Endodermal cell (in vitro differentiated cells): ENCODE data around the gene ZNF646. TPM values are rescaled to one million over a fixed set of nuclear protein-coding genes. Genes with fewer than 3 reads are reported as not detected.

Source experiments
- DNase-seq: peaks from one replicate; pipeline ENCODE4 v3.0.0-alpha.2; 2017
- H3K27ac ChIP-seq: 2 replicates; pipeline ENCODE4 v1.5.1; 2013; ENCODE audit warnings: mild to moderate bottlenecking, low read depth, low read length, moderate library complexity
- H3K27me3 ChIP-seq: 2 replicates; pipeline ENCODE4 v1.6.1; 2013; ENCODE audit warnings: mild to moderate bottlenecking, low read length, moderate library complexity; ENCODE audit not compliant: insufficient read depth, control insufficient read depth, poor library complexity, severe bottlenecking
- H3K36me3 ChIP-seq: 2 replicates; pipeline ENCODE4 v1.7.0; 2013; ENCODE audit warnings: mild to moderate bottlenecking, low read length, moderate library complexity; ENCODE audit not compliant: control insufficient read depth, insufficient read depth
- H3K4me1 ChIP-seq: one replicate; pipeline ENCODE4 v1.7.0; 2013; ENCODE audit warnings: low read length; ENCODE audit not compliant: control insufficient read depth, insufficient read depth
- H3K4me3 ChIP-seq: 2 replicates; pipeline ENCODE4 v1.5.1; 2013; ENCODE audit warnings: mild to moderate bottlenecking, low read length, moderate library complexity
- H3K9ac ChIP-seq: 2 replicates; pipeline ENCODE4 v1.6.1; 2013; ENCODE audit warnings: mild to moderate bottlenecking, low read length, moderate library complexity; ENCODE audit not compliant: poor library complexity, severe bottlenecking; ENCODE audit errors: extremely low read depth
- H3K9me3 ChIP-seq: 2 replicates; pipeline ENCODE4 v1.6.1; 2013; ENCODE audit warnings: mild to moderate bottlenecking, low read length, moderate library complexity; ENCODE audit not compliant: control insufficient read depth
- H3K27ac Mint-ChIP-seq: 2 replicates; pipeline ENCODE4 v1.8.0; 2020; ENCODE audit warnings: mixed read lengths
- H3K27me3 Mint-ChIP-seq: 2 replicates; pipeline ENCODE4 v1.8.0; 2021; ENCODE audit warnings: mild to moderate bottlenecking, mixed read lengths; ENCODE audit not compliant: insufficient read depth
- H3K36me3 Mint-ChIP-seq: 2 replicates; pipeline ENCODE4 v1.8.0; 2020; ENCODE audit warnings: low read depth, mixed read lengths
- H3K4me1 Mint-ChIP-seq: 2 replicates; pipeline ENCODE4 v1.8.0; 2020; ENCODE audit warnings: mixed read lengths
- H3K4me3 Mint-ChIP-seq: 2 replicates; pipeline ENCODE4 v1.8.0; 2020; ENCODE audit warnings: mild to moderate bottlenecking, moderate library complexity, mixed read lengths
- H3K9me3 Mint-ChIP-seq: 2 replicates; pipeline ENCODE4 v1.8.0; 2020; ENCODE audit warnings: mild to moderate bottlenecking, mixed read lengths
- WGBS, 2 experiments: methylation state at CpG; one replicate each; pipeline versions ENCODE4 v1.1.5 to v1.1.7; 2013; ENCODE audit warnings: missing lambda C conversion rate in 2 of 2, mixed read lengths in 1 of 2; ENCODE audit not compliant: insufficient coverage in 1 of 2, insufficient read length in 1 of 2; 5-methylcytosine and 5-hydroxymethylcytosine counted together
- total RNA-seq, 2 donors: library from RNA; stranded (reverse); fragmentation: NEBNext Ultra II Directional in 1 of 2; extraction: Animal tissue kit (Norgen Biotek cat#: 25700) in 1 of 2; gene quantifications; 2 replicates in 1 of 2; 3 replicates in 1 of 2; pipeline ENCODE4 v1.2.1, GENCODE V29; 2021
- TF ChIP-seq, protein P1 (sequence below): fragments of 200-600 bp; sonication (generic); conservative IDR thresholded peaks from 2 replicates; pipeline ENCODE4 v1.5.0; 2021; ENCODE audit warnings: antibody characterized with exemption, mild to moderate bottlenecking

The ZNF646 gene
- total RNA-seq, 2 donors from 2014 or later = 24.9 to 29.2 TPM

DNA sequence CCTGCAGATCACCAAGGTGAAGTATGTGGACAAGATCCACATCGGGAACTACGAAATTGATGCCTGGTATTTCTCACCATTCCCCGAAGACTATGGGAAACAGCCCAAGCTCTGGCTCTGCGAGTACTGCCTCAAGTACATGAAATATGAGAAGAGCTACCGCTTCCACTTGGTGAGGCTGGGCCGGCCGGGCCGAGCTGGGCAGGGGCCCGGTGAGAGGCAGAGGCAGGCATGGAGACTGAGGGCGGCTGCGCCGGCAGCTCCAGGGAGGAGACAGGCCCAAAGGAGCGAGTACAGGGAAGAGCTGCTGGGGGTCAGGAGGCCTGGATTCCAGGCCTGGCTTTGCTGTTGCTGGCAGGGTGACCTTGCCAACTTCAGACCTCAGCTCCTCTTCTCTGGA lies 53.0 kb downstream of the ZNF646 start:
- TF ChIP-seq, protein P1, sequence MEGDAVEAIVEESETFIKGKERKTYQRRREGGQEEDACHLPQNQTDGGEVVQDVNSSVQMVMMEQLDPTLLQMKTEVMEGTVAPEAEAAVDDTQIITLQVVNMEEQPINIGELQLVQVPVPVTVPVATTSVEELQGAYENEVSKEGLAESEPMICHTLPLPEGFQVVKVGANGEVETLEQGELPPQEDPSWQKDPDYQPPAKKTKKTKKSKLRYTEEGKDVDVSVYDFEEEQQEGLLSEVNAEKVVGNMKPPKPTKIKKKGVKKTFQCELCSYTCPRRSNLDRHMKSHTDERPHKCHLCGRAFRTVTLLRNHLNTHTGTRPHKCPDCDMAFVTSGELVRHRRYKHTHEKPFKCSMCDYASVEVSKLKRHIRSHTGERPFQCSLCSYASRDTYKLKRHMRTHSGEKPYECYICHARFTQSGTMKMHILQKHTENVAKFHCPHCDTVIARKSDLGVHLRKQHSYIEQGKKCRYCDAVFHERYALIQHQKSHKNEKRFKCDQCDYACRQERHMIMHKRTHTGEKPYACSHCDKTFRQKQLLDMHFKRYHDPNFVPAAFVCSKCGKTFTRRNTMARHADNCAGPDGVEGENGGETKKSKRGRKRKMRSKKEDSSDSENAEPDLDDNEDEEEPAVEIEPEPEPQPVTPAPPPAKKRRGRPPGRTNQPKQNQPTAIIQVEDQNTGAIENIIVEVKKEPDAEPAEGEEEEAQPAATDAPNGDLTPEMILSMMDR = no peak
- H3K4me3 Mint-ChIP-seq = no peak overlapping the region
- Histone ChIP-seq H3K4me1 (no peaks in the 10 kb centered on the region), H3K27ac (no peak overlapping the region), H3K27me3 (no peaks in the 10 kb centered on the region), H3K4me3 (no peak overlapping the region), H3K9me3 (no peaks in the 10 kb centered on the region), H3K36me3 (peaks cover 23% of the 10 kb centered on the region), H3K9ac (no peak overlapping the region)
- peaks cover 5% of the 10 kb centered on the region for H3K4me1 Mint-ChIP-seq
- no peak for DNase-seq
- H3K9me3 Mint-ChIP-seq = no peaks in the 10 kb centered on the region
- 88 to 97% methylated on average over 13 of the region's 13 CpGs for WGBS, 2 experiments
- H3K27ac Mint-ChIP-seq = no peak overlapping the region
- no peaks in the 10 kb centered on the region for H3K27me3 Mint-ChIP-seq
- H3K36me3 Mint-ChIP-seq = peaks cover 23% of the 10 kb centered on the region

DNA sequence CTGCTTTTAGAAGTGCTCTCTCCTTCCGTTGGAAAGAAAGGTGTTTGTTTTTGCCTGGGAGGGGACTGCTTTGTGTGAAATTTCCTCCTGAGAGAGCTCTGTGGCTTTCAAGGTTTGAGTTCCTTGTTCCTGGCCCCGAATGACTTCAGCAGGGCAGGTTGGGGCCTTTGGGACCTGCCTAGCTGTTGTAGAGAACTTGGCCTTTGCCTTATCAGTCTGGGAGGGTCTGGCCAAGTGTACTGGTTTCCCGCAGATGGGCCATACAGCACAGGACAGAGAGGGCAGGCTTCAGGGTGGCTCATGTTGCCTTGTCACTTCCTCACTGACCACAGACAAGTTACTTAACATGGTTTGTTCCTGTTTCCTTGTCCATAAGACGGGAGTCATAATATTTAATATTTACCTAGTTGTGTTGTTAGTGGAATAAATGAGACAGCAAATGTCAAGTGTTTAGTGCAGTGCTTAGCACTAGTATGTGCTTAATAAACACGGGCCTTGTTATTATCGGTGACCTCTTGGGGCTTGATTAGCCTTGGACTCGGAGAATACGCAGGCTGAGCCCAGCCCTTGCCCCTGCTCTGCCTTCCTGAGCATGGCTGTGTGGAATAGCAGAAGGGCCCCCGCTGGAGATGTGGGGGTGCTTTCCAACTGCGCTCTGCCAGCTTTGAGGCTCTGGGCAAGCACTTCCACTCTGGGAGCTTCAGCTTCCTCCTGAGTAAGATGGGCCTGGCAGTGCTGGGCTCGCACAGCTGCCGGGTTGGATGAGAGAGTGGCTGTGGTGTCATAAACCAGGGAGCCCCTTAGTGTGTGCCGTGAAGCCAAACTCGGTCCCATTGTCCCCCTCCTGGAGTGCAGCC lies 54.7 kb downstream of the ZNF646 start:
- H3K9ac ChIP-seq = no peak overlapping the region
- peaks cover 30% of the 10 kb centered on the region for H3K36me3 Mint-ChIP-seq
- H3K27ac ChIP-seq = no peak overlapping the region
- peaks cover 15% of the 10 kb centered on the region for H3K4me1 Mint-ChIP-seq
- no peak for DNase-seq
- no peaks in the 10 kb centered on the region for H3K27me3 ChIP-seq
- H3K9me3 ChIP-seq = no peaks in the 10 kb centered on the region
- no peak overlapping the region for H3K27ac Mint-ChIP-seq
- 91 to 99% methylated on average over 10 to 14 of the region's 14 CpGs for WGBS, 2 experiments
- peaks cover 7% of the 10 kb centered on the region for H3K4me1 ChIP-seq
- H3K4me3 Mint-ChIP-seq = no peak overlapping the region
- TF ChIP-seq, protein P1 = no peak
- H3K9me3 Mint-ChIP-seq = no peaks in the 10 kb centered on the region
- no peak overlapping the region for H3K4me3 ChIP-seq
- no peaks in the 10 kb centered on the region for H3K27me3 Mint-ChIP-seq
- H3K36me3 ChIP-seq = peaks cover 19% of the 10 kb centered on the region

DNA sequence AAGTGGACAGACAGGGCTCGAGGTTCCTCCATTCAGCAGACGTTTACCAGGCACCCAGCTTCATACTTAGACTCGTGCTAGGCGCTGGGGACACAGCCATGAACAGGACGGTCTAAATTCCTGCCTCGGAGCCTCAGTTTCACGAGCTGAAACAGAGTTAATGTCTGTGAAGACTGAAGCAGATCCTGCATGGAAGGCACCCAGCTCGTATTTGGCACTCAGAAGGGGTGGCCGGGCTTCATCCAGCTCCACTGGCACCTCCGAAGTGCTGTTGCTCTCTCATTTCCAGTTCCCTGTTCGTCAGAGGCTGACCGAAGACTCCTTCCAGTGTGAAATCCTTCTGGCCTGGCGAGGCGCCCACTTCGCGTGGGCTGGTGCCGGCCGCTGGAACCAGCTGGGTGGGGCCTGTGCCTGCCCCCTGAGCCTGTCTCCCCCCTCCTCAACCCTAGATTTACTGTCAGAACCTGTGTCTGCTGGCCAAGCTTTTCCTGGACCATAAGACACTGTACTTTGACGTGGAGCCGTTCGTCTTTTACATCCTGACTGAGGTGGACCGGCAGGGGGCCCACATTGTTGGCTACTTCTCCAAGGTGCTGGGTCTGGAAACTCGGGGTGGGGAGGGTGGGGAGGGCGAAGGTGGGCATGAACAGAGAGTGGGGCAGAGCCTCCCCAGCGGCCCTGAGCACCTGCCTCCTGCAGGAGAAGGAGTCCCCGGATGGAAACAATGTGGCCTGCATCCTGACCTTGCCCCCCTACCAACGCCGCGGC lies 55.5 kb downstream of the ZNF646 start:
- Mint-ChIP-seq H3K36me3 (peaks cover 26% of the 10 kb centered on the region), H3K4me1 (peaks cover 21% of the 10 kb centered on the region)

More for the DNA sequence above, 55.5 kb downstream of the ZNF646 start:
- WGBS, 2 experiments = 92 to 94% methylated on average over 25 to 29 of the region's 29 CpGs
- DNase-seq = no peak
- H3K9me3 ChIP-seq = no peaks in the 10 kb centered on the region
- H3K4me3 ChIP-seq = no peak overlapping the region
- H3K4me1 ChIP-seq = peaks cover 10% of the 10 kb centered on the region
- TF ChIP-seq, protein P1 = no peak
- no peaks in the 10 kb centered on the region for H3K27me3 ChIP-seq
- Mint-ChIP-seq H3K27ac (peak overlapping the region; percentile 66), H3K4me3 (no peak overlapping the region), H3K27me3 (no peaks in the 10 kb centered on the region), H3K9me3 (no peaks in the 10 kb centered on the region)
- no peak overlapping the region for H3K9ac ChIP-seq
- peaks cover 19% of the 10 kb centered on the region for H3K36me3 ChIP-seq
- H3K27ac ChIP-seq = no peak overlapping the region
